Neural progenitor cell (in vitro differentiated cells): ENCODE results near the gene FIBCD1. TPM values are rescaled to one million over a fixed set of nuclear protein-coding genes. Genes with fewer than 3 reads are reported as not detected.

ENCODE experiments used
- DNase-seq: peaks from one replicate; pipeline ENCODE4 v3.0.0-alpha.2; 2016; ENCODE audit warnings: low spot score
- H2AFZ ChIP-seq: fragments of 200-600 bp; sonication (generic); replicated peaks from 2 replicates; pipeline ENCODE4 v1.6.1; 2016; ENCODE audit warnings: antibody characterized with exemption
- H3F3A ChIP-seq: fragments of 200-600 bp; sonication (generic); 2 replicates; pipeline ENCODE4 v1.6.1; 2016; ENCODE audit warnings: antibody characterized with exemption, low read depth
- H3K27ac ChIP-seq: fragments of 200-600 bp; sonication (generic); 2 replicates; pipeline ENCODE4 v1.5.1; 2016; ENCODE audit warnings: mild to moderate bottlenecking
- H3K27me3 ChIP-seq: fragments of 200-600 bp; sonication (generic); 2 replicates; pipeline ENCODE4 v1.6.1; 2016; ENCODE audit warnings: mild to moderate bottlenecking, moderate library complexity
- H3K36me3 ChIP-seq: fragments of 200-600 bp; sonication (generic); 2 replicates; pipeline ENCODE4 v1.5.1; 2016
- H3K4me1 ChIP-seq: fragments of 200-600 bp; sonication (generic); 2 replicates; pipeline ENCODE4 v1.6.1; 2016; ENCODE audit warnings: mixed run types
- H3K4me2 ChIP-seq: fragments of 200-600 bp; sonication (generic); 2 replicates; pipeline ENCODE4 v1.6.1; 2016
- H3K4me3 ChIP-seq: fragments of 200-600 bp; sonication (generic); 2 replicates; pipeline ENCODE4 v1.5.1; 2016
- H3K79me2 ChIP-seq: fragments of 200-600 bp; sonication (generic); 2 replicates; pipeline ENCODE4 v1.6.1; 2016; ENCODE audit warnings: low read depth
- H3K9ac ChIP-seq: fragments of 200-600 bp; sonication (generic); 2 replicates; pipeline ENCODE4 v1.6.1; 2016
- H3K9me3 ChIP-seq: fragments of 200-600 bp; sonication (generic); 2 replicates; pipeline ENCODE4 v1.5.1; 2016; ENCODE audit warnings: low read depth
- H4K20me1 ChIP-seq: fragments of 200-600 bp; sonication (generic); 2 replicates; pipeline ENCODE4 v1.6.1; 2016; ENCODE audit warnings: low read depth
- H3K27ac Mint-ChIP-seq: 3 replicates; pipeline ENCODE4 v1.8.0; 2021; ENCODE audit warnings: mixed read lengths
- H3K27me3 Mint-ChIP-seq: 2 replicates; pipeline ENCODE4 v1.8.0; 2022; ENCODE audit warnings: low read depth, mild to moderate bottlenecking, inconsistent platforms, moderate library complexity, mixed read lengths; ENCODE audit not compliant: insufficient read depth
- H3K36me3 Mint-ChIP-seq: 3 replicates; pipeline ENCODE4 v1.8.0; 2021; ENCODE audit warnings: mixed read lengths
- H3K4me1 Mint-ChIP-seq: 3 replicates; pipeline ENCODE4 v1.8.0; 2021; ENCODE audit warnings: mixed read lengths
- H3K4me3 Mint-ChIP-seq: 3 replicates; pipeline ENCODE4 v1.8.0; 2021; ENCODE audit warnings: mild to moderate bottlenecking, moderate library complexity, mixed read lengths
- H3K9me3 Mint-ChIP-seq: 3 replicates; pipeline ENCODE4 v1.8.0; 2020; ENCODE audit warnings: mixed read lengths
- EZH2 ChIP-seq: fragments of 200-600 bp; sonication (generic); IDR thresholded peaks from 2 replicates; pipeline ENCODE4 v1.6.1; 2017; ENCODE audit warnings: antibody characterized with exemption, mild to moderate bottlenecking, moderate library complexity
- EZH2phosphoT487 ChIP-seq: fragments of 200-600 bp; sonication (generic); IDR thresholded peaks from 2 replicates; pipeline ENCODE4 v1.6.1; 2017; ENCODE audit warnings: antibody characterized with exemption
- total RNA-seq: library from RNA; depleted of rRNA; stranded (reverse); fragments of >200 nt; gene quantifications from 2 replicates; pipeline ENCODE4 v1.2.3, GENCODE V29; 2015; ENCODE audit warnings: low replicate concordance
- TF ChIP-seq, protein P1 (sequence below): fragments of 200-600 bp; sonication (generic); IDR thresholded peaks from 2 replicates; pipeline ENCODE4 v1.5.1; 2017; ENCODE audit warnings: antibody characterized with exemption, mild to moderate bottlenecking

The FIBCD1 gene
- total RNA-seq, 1 donor from 2014 or later: 1.8 TPM

DNA sequence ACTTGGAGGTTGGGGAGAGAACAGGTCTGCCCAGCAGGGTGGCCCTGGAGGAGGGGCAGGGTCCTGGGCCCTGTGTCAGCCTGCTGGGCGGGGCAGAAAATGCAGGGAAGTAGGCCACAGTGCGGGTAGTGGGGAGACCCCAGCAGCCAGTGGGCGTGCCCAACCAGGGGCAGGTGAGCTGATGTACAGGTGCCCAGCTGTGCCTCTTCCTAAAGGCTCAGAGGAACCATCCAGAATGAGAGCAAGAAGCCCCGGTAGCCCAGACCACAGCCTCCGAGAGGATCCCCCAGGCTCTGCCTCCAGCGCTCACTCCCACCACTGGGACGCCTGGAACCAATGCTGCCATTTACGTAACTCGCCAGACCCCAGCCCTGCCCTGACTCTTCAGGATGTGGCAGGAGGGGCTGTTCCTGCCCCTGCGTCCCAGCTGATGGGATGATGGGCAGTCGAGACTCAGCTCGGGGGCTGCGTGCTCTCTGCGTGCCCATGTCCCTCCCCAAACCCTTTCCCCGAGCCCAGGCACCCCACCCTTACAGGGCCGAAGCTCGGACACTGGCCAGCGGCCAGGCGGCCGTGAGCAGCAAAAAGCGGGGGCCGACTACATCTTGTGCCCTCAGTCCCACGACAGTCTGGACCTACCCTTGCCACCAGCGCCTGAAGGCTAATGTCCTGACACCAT is 24.5 kb downstream of the FIBCD1 start:
- DNase-seq: no peak
- Histone ChIP-seq H4K20me1 (no peaks in the 10 kb centered on the region), H3K4me2 (no peak overlapping the region), H3K27me3 (no peaks in the 10 kb centered on the region), H2AFZ (no peak overlapping the region), H3K9me3 (no peaks in the 10 kb centered on the region), H3K4me1 (peaks cover 26% of the 10 kb centered on the region), H3K79me2 (no peaks in the 10 kb centered on the region), H3K27ac (no peak overlapping the region), H3K36me3 (no peaks in the 10 kb centered on the region), H3F3A (peaks cover 18% of the 10 kb centered on the region), H3K4me3 (no peak overlapping the region), H3K9ac (no peak overlapping the region)
- Mint-ChIP-seq H3K36me3 (no peaks in the 10 kb centered on the region), H3K4me1 (peaks cover 28% of the 10 kb centered on the region), H3K4me3 (no peak overlapping the region), H3K9me3 (no peaks in the 10 kb centered on the region), H3K27ac (no peak overlapping the region), H3K27me3 (peaks cover 21% of the 10 kb centered on the region)
- TF ChIP-seq, protein P1, sequence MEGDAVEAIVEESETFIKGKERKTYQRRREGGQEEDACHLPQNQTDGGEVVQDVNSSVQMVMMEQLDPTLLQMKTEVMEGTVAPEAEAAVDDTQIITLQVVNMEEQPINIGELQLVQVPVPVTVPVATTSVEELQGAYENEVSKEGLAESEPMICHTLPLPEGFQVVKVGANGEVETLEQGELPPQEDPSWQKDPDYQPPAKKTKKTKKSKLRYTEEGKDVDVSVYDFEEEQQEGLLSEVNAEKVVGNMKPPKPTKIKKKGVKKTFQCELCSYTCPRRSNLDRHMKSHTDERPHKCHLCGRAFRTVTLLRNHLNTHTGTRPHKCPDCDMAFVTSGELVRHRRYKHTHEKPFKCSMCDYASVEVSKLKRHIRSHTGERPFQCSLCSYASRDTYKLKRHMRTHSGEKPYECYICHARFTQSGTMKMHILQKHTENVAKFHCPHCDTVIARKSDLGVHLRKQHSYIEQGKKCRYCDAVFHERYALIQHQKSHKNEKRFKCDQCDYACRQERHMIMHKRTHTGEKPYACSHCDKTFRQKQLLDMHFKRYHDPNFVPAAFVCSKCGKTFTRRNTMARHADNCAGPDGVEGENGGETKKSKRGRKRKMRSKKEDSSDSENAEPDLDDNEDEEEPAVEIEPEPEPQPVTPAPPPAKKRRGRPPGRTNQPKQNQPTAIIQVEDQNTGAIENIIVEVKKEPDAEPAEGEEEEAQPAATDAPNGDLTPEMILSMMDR: no peak
- TF ChIP-seq EZH2 (no peak), EZH2phosphoT487 (no peak)

DNA sequence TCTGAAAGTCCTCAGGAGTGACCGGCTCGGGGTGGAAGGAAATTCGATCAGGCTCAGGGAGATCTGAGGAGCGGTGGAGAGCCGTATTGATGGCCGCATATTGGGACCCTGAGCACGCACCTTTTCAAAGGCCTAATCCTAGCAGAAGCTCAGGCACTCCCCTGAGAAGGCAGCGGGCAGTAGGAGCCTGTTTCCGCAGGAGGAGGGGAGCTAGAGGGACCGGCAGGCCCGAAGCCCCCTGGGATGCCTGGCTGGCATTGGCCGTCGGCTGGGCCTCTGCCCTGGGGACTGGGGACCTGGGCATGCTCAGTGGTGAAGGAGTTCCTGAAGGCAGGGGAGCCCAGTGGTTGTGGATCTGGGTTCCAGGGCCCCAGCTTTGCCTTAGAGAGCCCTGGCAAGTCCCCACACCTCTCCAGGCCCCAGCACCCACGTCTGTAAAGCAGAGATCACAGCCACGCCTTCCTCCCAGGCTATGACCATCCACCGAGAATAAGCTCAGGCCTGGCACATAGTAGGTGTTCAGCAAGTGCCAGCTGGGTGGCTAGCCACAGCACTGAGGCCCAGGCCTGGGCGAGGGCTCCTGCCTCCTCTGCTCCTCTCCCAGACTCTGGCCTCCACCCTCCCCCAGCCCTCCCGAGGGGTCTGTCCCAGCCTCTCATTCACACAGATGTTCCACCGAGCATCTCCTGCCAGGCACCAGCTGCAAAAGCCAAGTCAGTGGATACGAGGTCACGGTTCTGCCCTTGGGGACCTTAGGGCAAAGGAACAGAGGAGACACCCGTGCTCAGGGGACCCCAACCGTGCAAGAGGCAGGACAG is 25.2 kb downstream of the FIBCD1 start:
- Histone ChIP-seq H3K9me3 (no peaks in the 10 kb centered on the region), H3K36me3 (no peaks in the 10 kb centered on the region), H4K20me1 (no peaks in the 10 kb centered on the region), H3K27ac (no peak overlapping the region), H3K9ac (no peak overlapping the region), H3K4me1 (peaks cover 21% of the 10 kb centered on the region), H3K4me3 (no peak overlapping the region), H2AFZ (no peak overlapping the region), H3K27me3 (no peaks in the 10 kb centered on the region), H3K4me2 (peak overlapping the region; percentile 14), H3K79me2 (no peaks in the 10 kb centered on the region), H3F3A (peaks cover 18% of the 10 kb centered on the region)
- H3K9me3 Mint-ChIP-seq: no peaks in the 10 kb centered on the region
- no peak overlapping the region for H3K4me3 Mint-ChIP-seq
- peaks cover 16% of the 10 kb centered on the region for H3K27me3 Mint-ChIP-seq
- peak; percentile 57 for DNase-seq
- TF ChIP-seq EZH2phosphoT487: no peak
- TF ChIP-seq, protein P1: no peak
- TF ChIP-seq EZH2: no peak
- H3K36me3 Mint-ChIP-seq: no peaks in the 10 kb centered on the region
- H3K27ac Mint-ChIP-seq: no peak overlapping the region
- peaks cover 22% of the 10 kb centered on the region for H3K4me1 Mint-ChIP-seq

DNA sequence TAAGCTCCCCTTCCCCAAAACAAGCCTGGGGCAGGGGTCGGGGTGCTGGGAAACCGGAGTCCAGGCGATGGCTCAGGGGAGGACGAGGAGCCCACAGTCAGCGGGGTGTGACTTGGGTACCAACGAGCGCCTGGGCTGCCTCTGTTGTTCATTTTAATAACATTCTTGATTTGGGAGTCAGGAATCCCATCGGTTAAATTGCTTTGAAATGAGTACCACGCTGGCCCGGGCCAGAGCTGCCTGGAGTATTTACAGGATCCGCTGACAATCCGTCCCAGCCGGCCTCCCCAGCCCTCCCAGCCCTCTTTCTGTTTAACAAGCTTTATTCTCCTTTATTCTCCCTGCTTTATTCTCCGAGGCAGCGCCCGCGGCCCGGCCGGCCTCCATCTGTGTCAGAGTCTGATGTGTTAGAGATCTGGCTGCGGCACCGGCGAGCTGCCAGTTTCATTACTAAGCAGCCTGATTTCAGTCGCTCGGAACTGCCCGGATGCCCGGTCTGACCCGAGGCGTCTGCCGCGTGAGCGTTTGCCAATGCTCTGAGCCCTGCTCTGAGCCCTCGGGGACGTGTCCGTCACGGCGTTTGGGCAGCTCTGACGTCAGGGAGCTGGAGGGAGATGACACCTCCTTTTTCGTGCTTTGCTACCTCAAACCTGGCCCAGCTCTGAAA is 26.0 kb downstream of the FIBCD1 start:
- Mint-ChIP-seq H3K27me3 (peaks cover 13% of the 10 kb centered on the region), H3K36me3 (no peaks in the 10 kb centered on the region), H3K4me1 (peaks cover 22% of the 10 kb centered on the region), H3K27ac (no peak overlapping the region), H3K9me3 (no peaks in the 10 kb centered on the region), H3K4me3 (peak overlapping the region; percentile 43)
- DNase-seq: peak; percentile 70
- peak overlapping the region; percentile 14 for H3K4me2 ChIP-seq
- H4K20me1 ChIP-seq: no peaks in the 10 kb centered on the region
- peaks cover 21% of the 10 kb centered on the region for H3K4me1 ChIP-seq
- TF ChIP-seq, protein P1: no peak
- TF ChIP-seq EZH2: no peak
- TF ChIP-seq EZH2phosphoT487: no peak
- no peak overlapping the region for H3K4me3 ChIP-seq
- H3K36me3 ChIP-seq: no peaks in the 10 kb centered on the region
- no peak overlapping the region for H3K9ac ChIP-seq
- no peaks in the 10 kb centered on the region for H3K27me3 ChIP-seq
- no peaks in the 10 kb centered on the region for H3K79me2 ChIP-seq
- H3K27ac ChIP-seq: no peak overlapping the region
- H3F3A ChIP-seq: peaks cover 18% of the 10 kb centered on the region
- H2AFZ ChIP-seq: no peak overlapping the region
- no peaks in the 10 kb centered on the region for H3K9me3 ChIP-seq
